ENCODE measurements around the gene SENP8.

GRCh38 chr15:72130272-72130671 lies 12.1 kb downstream of the SENP8 start:
- no peak for TF ChIP-seq CTCF (conservative IDR thresholded peaks at IDR 0.05)
- no peak for TF ChIP-seq ZFX (IDR thresholded peaks at IDR 0.05)
